ENCODE results near the gene NPDC1. TPM values are rescaled to one million over a fixed set of nuclear protein-coding genes. Genes with fewer than 3 reads are reported as not detected.

Gene NPDC1
- total RNA-seq, 2 experiments from 2014 or later: 82.8 to 89.2 TPM

DNA sequence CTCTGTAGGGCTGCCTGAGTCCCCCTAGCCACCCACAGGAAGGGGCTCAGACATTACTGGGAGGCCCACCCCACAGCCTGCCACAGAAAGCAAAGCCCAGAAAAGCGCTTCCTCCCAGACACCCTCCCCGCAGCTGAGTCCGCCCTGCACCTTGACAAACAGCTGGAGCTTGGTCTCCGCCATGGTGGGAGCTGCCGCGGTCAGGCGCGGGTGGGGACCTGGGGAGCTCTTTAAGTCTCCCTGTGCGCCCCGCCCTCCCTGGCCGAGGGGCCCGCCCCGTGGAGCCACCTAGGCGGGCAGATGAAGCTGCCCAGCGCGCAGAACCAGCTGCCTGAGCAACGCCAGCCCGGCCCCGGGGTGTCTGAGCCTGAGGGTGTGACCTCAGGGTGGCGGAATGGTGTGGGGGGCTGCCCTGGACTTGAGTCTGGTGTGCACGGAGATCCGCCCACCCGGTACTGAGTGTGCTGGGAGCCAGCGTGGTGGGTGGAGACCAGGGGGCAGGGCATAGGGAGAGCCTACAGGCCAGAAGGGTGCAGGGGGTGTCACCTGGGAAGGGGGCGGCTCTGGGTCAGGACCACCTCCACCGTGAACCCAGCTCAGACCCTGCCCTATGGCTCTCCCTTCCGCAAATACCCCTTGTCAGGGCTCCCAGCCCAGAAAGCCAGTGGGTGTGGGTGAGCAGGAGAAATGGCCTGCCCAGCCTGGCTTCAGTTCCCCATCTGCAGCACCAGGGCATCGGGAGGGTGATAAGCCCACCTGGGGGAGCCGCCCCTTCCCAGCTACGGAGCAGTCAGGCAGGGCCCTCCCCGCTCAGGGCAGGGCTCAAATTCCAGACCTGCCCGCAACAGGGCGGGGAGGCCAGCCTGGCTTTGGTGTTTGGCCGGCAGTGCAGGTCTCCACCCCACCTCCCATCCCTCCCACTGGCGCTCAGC lies 49.4 kb downstream of the NPDC1 start, which contains the start of gene CLIC3:
Gene CLIC3 (minus strand): TSS at position 208 of the 932 bp plus-strand sequence. CDS start 25 bp downstream, at position 183.
- ChIA-PET CTCF (interaction anchor here (0.8 to 5.5 kb wide), 6 partner anchors 32 to 204 kb away, joined by 3 to 26 read pairs (median 4); partner anchors contain the start of gene ABCA2), POLR2A (interaction anchor here (0.9 to 2.3 kb wide), 14 partner anchors 12 to 244 kb away, joined by 3 to 9 read pairs (median 5); partner anchors contain the start of genes FUT7, RABL6 and TUBB4B)
- no peaks in the 10 kb centered on the region for H3K9me3 Mint-ChIP-seq
- H3K4me3 Mint-ChIP-seq: peak within 1 kb of the TSS; percentile 21
- H3K36me3 Mint-ChIP-seq (ENCODE audit: low read depth): peaks cover 13% of the 10 kb centered on the region
- H3K27ac Mint-ChIP-seq: peak within 1 kb of the TSS; percentile 65
- H3K27me3 Mint-ChIP-seq: peaks cover 5% of the 10 kb centered on the region
- DNase-seq: peak; percentile 62
- H3K4me1 Mint-ChIP-seq: peaks cover 60% of the 10 kb centered on the region

DNA sequence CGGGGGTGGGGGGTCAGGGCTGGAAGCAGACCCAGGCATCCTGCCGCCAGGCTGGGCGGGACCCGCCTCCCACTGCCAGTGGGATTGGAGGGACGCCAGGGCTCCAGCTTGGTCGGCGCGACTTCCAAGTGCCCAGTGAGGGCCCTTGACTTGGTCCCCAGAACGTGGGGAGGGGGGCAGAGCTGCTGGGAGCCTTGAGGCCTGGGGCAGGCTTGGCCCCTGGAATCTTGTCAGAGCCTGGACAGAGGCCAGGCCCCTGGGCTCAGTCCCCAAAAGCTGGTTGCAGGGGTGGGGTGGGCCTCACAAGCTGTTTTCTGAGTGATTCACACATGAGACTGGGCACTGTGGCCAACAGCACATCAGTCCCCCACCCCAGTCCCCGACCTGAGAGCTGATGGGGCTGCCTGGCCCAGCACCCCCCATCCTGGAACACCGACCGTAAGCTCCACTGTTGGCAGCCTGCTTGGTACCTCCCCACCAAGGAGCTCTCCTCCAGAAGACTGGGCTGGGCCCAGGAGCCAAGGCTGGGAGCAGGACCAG lies 50.1 kb downstream of the NPDC1 start:
- H3K36me3 Mint-ChIP-seq (ENCODE audit: low read depth): peaks cover 13% of the 10 kb centered on the region

DNA sequence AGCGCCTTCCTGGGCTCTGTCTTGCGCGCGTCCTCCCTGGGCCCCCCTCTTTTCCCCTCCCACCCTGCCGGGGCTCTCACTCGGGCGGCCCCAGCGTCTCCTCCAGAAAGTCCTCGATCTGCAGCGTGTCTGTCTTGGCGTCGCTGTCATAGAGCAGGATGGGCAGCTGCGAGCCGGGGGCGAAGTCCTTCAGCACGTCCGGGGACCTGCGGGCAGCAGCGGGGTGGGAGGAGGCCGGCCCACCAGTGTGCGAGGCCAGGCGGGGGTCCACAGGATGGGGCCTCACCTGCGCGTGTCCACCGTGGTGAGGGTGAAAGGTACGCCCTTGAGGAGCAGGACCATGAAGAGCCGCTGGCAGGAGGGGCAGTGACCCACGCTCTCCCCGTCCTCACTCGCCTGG lies 50.6 kb downstream of the NPDC1 start:
- POLR2A ChIA-PET: interaction anchor here (1.0 to 2.3 kb wide), 8 partner anchors 10 to 93 kb away, joined by 3 to 9 read pairs (median 6); partner anchors contain the start of gene FUT7
- Mint-ChIP-seq H3K27ac (no peak overlapping the region), H3K4me1 (peaks cover 64% of the 10 kb centered on the region), H3K36me3 (ENCODE audit: low read depth) (peaks cover 13% of the 10 kb centered on the region), H3K4me3 (no peak overlapping the region), H3K27me3 (peaks cover 6% of the 10 kb centered on the region), H3K9me3 (no peaks in the 10 kb centered on the region)
- no peak for DNase-seq
- CTCF ChIA-PET: interaction anchor here (1.0 to 5.5 kb wide), 4 partner anchors 34 to 202 kb away, joined by 3 to 26 read pairs (median 8); partner anchors contain the start of gene ABCA2

More for the DNA sequence above, 50.1 kb downstream of the NPDC1 start:
- Mint-ChIP-seq H3K4me3 (peak overlapping the region; percentile 21), H3K27me3 (peaks cover 5% of the 10 kb centered on the region), H3K4me1 (peaks cover 65% of the 10 kb centered on the region), H3K27ac (peak overlapping the region; percentile 65), H3K9me3 (no peaks in the 10 kb centered on the region)
- ChIA-PET POLR2A (interaction anchor here (0.9 to 2.3 kb wide), 13 partner anchors 11 to 245 kb away, joined by 3 to 9 read pairs (median 5); partner anchors contain the start of genes FUT7, RABL6 and TUBB4B), CTCF (interaction anchor here (1.0 to 5.5 kb wide), 5 partner anchors 33 to 203 kb away, joined by 3 to 26 read pairs (median 5); partner anchors contain the start of gene ABCA2)
- DNase-seq: no peak

DNA sequence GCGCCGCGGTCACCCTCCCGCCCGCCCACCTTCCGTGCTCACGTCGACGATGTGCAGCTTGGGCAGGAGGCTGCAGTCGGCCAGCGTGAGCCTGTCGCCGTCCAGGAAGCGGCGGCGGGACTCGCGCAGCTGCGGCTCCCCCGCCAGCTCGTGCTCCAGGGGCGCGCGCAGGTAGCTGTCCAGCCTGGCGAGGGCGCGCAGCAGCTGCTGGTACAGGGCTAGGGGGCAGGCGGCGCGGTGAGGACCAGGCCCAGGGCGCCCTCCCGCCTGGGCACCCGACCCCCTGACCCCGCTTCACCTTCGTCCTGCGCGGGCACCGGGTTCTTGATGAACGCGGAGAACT lies 51.1 kb downstream of the NPDC1 start:
- Mint-ChIP-seq H3K27ac (no peak overlapping the region), H3K4me1 (peaks cover 60% of the 10 kb centered on the region), H3K36me3 (ENCODE audit: low read depth) (peaks cover 13% of the 10 kb centered on the region), H3K9me3 (no peaks in the 10 kb centered on the region), H3K4me3 (no peak overlapping the region), H3K27me3 (peaks cover 11% of the 10 kb centered on the region)
- ChIA-PET CTCF (no interaction called here), POLR2A (interaction anchor here (2.0 to 2.2 kb wide), 2 partner anchors 10 to 93 kb away, joined by 5 to 8 read pairs; no protein-coding TSS in a partner anchor)
- DNase-seq: no peak

DNA sequence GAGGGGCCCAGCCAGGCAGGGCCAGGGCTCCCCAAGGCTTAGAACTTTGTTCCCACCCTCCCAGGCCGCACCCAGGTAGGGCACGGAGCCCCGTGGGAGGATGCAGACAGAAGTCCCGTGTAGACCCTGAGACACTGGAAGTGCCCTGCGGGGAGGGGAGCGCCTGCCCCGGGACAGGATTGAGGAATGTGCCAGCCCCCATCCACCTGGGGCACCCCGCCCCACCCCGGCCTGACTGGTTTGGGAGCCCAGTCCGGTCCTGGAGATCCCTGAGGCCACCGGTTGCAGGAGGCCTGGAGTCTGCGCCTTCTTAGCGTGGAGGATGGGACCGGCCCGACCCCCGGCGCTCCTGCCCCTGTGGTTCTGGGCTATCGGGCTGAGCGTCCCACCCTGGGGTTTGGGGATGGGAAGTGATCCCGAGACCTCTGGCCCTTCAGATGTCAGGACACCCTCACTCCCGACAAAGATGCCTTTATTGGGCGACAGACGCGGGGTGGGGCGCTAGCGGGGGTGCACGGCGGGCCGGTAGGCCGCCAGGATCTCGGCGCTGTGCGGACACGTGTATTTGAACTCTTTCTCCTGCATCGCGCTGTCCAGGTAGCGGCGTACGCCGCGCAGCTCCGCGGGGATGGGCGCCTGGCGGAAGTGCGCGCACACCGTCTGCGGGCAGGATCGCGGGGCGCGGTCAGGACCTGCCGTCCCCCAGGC lies 51.6 kb downstream of the NPDC1 start:
- Mint-ChIP-seq H3K4me3 (no peak overlapping the region), H3K4me1 (peaks cover 57% of the 10 kb centered on the region), H3K27me3 (peaks cover 15% of the 10 kb centered on the region), H3K36me3 (ENCODE audit: low read depth) (peaks cover 13% of the 10 kb centered on the region), H3K9me3 (no peaks in the 10 kb centered on the region), H3K27ac (no peak overlapping the region)
- ChIA-PET POLR2A (interaction anchor here (1.1 to 3.7 kb wide), 3 partner anchors 17 to 107 kb away, joined by 4 to 29 read pairs (median 18); partner anchors contain the start of gene PTGDS), CTCF (interaction anchor here (2.9 kb wide), 1 partner anchor 35 kb away, joined by 17 read pairs; no protein-coding TSS in a partner anchor)
- DNase-seq: no peak

DNA sequence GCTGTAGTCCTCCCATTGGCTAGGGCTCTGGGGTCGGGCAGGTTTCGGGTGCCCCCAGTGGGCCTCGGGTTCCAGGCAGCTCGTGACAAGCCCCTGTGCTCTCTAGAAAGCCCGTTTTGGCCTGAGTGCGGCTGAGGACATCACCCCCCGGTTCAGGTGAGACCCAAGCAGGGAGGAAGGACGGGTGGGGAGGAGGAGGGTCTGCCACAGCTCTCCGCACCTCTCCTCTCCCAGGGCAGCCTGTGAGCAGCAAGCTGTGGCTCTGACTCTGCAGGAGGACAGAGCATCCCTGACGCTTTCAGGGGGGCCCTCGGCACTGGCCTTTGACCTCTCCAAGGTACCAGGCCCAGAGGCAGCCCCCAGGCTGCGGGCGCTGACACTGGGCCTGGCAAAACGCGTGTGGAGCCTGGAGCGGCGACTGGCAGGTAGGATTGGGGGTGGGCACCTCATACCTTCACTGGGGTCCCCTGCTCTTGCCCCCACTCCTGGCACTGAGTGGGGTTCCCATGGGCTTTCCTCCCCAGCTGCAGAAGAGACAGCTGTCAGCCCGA lies 53.1 kb downstream of the NPDC1 start:
- Mint-ChIP-seq H3K4me1 (peaks cover 43% of the 10 kb centered on the region), H3K9me3 (no peaks in the 10 kb centered on the region), H3K27me3 (peaks cover 24% of the 10 kb centered on the region), H3K36me3 (ENCODE audit: low read depth) (peaks cover 12% of the 10 kb centered on the region), H3K4me3 (peak overlapping the region; percentile 78), H3K27ac (peak overlapping the region; percentile 77)
- no peak for DNase-seq
- CTCF ChIA-PET: interaction anchor here (0.7 to 2.9 kb wide), 12 partner anchors 17 to 200 kb away, joined by 3 to 17 read pairs (median 5); partner anchors contain the start of genes AJM1, NPDC1 and SAPCD2
- POLR2A ChIA-PET: interaction anchor here (0.7 to 3.7 kb wide), 20 partner anchors 10 to 265 kb away, joined by 3 to 29 read pairs (median 6); partner anchors contain the start of genes MAN1B1, PTGDS, SAPCD2 and TRAF2

DNA sequence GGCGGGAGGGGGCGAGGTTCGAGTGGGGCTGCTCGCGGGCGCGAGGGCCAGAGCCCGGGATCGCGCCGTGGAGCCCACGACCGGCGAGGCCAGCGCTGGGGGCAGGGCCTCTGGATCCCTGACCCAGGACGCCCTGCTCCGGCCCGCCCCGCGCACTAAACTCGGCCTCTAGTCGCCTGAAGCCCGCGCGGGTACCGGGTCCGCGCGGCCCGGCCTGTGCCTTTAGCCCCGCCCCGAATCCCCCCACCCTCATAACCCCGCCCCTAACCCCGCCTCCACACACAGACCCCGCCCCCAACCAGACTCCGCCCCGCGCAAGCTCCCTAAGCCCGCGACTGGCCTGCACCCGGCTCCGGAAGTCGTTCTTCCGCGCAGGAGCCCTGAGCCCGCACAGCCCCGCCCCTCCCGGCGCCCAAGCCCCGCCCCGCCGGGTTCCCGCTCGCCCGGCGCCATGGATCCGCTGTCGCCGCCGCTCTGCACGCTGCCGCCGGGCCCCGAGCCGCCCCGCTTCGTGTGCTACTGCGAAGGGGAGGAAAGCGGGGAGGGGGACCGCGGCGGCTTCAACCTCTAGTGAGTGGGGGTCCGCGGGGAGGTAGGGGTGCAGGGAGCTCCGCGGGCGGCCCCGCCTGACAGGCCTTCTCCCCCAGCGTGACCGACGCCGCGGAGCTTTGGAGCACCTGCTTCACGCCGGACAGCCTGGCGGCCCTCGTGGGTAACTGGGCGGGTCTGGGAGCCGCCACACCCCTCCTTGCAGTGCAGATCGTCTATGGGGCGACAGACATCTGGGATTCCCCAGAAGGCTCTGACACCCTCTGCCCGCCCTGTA lies 53.8 kb downstream of the NPDC1 start, which contains the start of gene PAXX:
Gene PAXX (plus strand): TSS at position 430 of the 826 bp plus-strand sequence. CDS start 22 bp downstream, at position 452.
- Mint-ChIP-seq H3K27me3 (peaks cover 27% of the 10 kb centered on the region), H3K4me3 (peak within 1 kb of the TSS; percentile 78), H3K9me3 (no peaks in the 10 kb centered on the region), H3K4me1 (peaks cover 36% of the 10 kb centered on the region), H3K27ac (peak within 1 kb of the TSS; percentile 81), H3K36me3 (ENCODE audit: low read depth) (peaks cover 10% of the 10 kb centered on the region)
- CTCF ChIA-PET: interaction anchor here (0.6 to 2.9 kb wide), 15 partner anchors 14 to 290 kb away, joined by 3 to 17 read pairs (median 4); partner anchors contain the start of genes AJM1, NPDC1 and SAPCD2
- POLR2A ChIA-PET: interaction anchor here (0.6 to 3.7 kb wide), 24 partner anchors 8 to 264 kb away, joined by 3 to 29 read pairs (median 5); partner anchors contain the start of genes FBXW5, MAN1B1, PTGDS and SAPCD2
- peak; percentile 95 for DNase-seq

DNA sequence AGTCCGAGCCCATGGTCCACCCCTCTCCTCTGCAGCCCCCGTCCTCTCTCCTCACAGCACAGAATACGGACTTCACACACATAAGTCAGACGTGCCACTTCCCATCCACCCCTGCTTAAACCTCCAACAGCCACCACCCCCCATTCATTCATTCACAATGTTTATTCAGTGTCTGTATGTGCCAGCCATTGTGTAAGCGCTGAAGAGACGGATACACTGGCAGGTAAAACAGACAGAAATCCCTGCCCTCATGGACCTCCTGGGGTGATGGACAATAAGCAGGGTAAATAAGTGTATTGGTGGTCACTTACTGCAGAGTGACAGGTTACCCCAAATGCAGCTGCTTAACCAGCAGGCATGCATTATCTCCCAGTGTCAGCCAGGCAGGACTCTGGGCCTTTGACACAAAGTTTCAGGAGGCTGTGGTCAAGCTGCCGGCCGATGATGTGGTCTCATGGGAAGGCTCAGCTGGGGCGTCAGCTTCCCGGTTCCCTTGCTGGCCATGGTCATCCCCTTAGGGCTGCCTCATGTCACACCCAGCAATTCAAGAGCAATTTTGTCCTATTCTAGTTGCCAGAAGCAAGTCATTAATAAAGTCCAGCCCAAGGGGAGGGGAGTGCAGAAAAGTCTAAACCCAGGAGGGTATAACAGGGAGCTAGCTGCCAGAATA lies 55.6 kb downstream of the NPDC1 start:
- no peak for DNase-seq
- no peaks in the 10 kb centered on the region for H3K9me3 Mint-ChIP-seq
- peaks cover 24% of the 10 kb centered on the region for H3K4me1 Mint-ChIP-seq
- peaks cover 34% of the 10 kb centered on the region for H3K27me3 Mint-ChIP-seq
- peak overlapping the region; percentile 65 for H3K27ac Mint-ChIP-seq
- H3K36me3 Mint-ChIP-seq (ENCODE audit: low read depth): peaks cover 10% of the 10 kb centered on the region
- POLR2A ChIA-PET: interaction anchor here (2.3 to 3.7 kb wide), 2 partner anchors 13 to 27 kb away, joined by 7 to 29 read pairs; partner anchors contain the start of gene PTGDS
- CTCF ChIA-PET: interaction anchor here (0.6 kb wide), 1 partner anchor 112 kb away, joined by 4 read pairs; no protein-coding TSS in a partner anchor
- peak overlapping the region; percentile 51 for H3K4me3 Mint-ChIP-seq

Data from activated CD4-positive, alpha-beta memory T cell treated with anti-CD3 and anti-CD28 coated beads, Interleukin-2, amount 10 ng/mL, durations not matched to agents 7 days and 5 days (primary cell).